HG03025 (cell line): ENCODE results near the gene JUP.

Source experiments
- ATAC-seq: cut with Tn5 transposase; IDR thresholded peaks from one replicate; pipeline ENCODE4 v1.9.1; 2021; ENCODE audit warnings: mild to moderate bottlenecking, moderate library complexity; ENCODE audit not compliant: unreplicated experiment, low FRiP score

Gene JUP

GRCh38 chr17:41725134-41725533 lies 61.4 kb downstream of the JUP start:
- no peak for ATAC-seq

GRCh38 chr17:41724476-41725050 lies 61.9 kb downstream of the JUP start:
- ATAC-seq: no peak

- no peak for ATAC-seq
These were observed 62.6 kb downstream of the JUP start for GRCh38 chr17:41723801-41724475.

GRCh38 chr17:41722231-41722630 lies 64.3 kb downstream of the JUP start:
- ATAC-seq: no peak

- ATAC-seq: no peak
These were observed 68.2 kb downstream of the JUP start for GRCh38 chr17:41718287-41718645.

- no peak for ATAC-seq
These were observed 68.9 kb downstream of the JUP start for GRCh38 chr17:41717408-41718286.

GRCh38 chr17:41711669-41712400 lies 74.7 kb downstream of the JUP start, which contains the start of gene GAST:
Gene GAST, plus strand, starts transcription at chr17:41712331. Its CDS starts 3,106 bp downstream, at chr17:41715437.
- no peak for ATAC-seq

GRCh38 chr17:41710472-41711090 lies 75.9 kb downstream of the JUP start:
- ATAC-seq: no peak

- no peak for ATAC-seq
These were observed 78.5 kb downstream of the JUP start for GRCh38 chr17:41707803-41708669.

GRCh38 chr17:41705271-41705991 lies 81.1 kb downstream of the JUP start:
- no peak for ATAC-seq
